ENCODE measurements around the gene DLX3.

The DLX3 gene

DNA sequence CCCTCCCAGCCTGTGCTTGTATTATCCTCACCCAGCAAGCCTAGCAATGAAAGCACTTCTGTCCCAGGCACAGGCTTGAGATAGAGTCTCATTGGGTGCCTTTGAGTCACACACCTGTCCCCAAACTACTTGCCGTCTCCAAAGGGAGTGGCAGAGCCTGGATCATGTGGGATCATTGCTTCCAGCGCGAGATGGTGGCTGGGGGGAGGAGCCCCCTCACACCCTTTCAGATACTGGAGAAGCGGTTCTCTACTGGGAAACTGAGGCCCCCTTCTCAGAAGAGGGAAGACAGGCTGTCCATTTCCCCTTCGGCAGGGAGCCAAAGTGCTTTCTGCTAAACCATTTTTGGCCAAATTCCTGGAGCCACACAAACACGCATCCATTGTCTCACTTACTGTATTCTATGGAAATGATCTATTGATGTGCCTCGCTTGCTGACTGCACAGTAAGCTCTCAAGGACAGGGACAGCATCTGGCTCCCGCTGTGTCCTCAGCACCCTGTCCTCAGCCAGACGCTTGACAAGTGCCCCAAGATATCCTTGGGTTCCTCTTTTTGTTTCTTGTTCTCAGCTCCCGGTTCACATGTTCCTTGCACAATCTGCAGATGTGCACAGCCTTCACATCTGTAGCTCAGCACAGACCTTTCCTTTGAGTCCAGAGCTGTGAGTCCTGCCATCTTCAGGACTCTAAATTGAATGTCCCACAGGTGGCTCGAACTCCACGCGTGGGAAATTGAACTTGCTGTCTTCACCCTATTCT lies 26.0 kb upstream of the DLX3 start:
- H3K4me2 ChIP-seq (ENCODE audit: low read depth, low read length, poor library complexity, severe bottlenecking) = no peak overlapping the region
- H3K27ac ChIP-seq (ENCODE audit: low read depth, low read length) = no peak overlapping the region
- no peak overlapping the region for H3K9ac ChIP-seq (ENCODE audit: low read length)
- no peaks in the 10 kb centered on the region for H4K20me1 ChIP-seq (ENCODE audit: low read depth, low read length)
- H3K4me3 ChIP-seq (ENCODE audit: insufficient read depth, low read length, poor library complexity, severe bottlenecking) = no peak overlapping the region
- no peaks in the 10 kb centered on the region for H3K27me3 ChIP-seq (ENCODE audit: low read length)
- H3K79me2 ChIP-seq (ENCODE audit: insufficient read depth, low read length) = no peaks in the 10 kb centered on the region
- TF ChIP-seq EZH2phosphoT487 (conservative IDR thresholded peaks at IDR 0.05; ENCODE audit: low read length) = no peak
- TF ChIP-seq, protein P1, sequence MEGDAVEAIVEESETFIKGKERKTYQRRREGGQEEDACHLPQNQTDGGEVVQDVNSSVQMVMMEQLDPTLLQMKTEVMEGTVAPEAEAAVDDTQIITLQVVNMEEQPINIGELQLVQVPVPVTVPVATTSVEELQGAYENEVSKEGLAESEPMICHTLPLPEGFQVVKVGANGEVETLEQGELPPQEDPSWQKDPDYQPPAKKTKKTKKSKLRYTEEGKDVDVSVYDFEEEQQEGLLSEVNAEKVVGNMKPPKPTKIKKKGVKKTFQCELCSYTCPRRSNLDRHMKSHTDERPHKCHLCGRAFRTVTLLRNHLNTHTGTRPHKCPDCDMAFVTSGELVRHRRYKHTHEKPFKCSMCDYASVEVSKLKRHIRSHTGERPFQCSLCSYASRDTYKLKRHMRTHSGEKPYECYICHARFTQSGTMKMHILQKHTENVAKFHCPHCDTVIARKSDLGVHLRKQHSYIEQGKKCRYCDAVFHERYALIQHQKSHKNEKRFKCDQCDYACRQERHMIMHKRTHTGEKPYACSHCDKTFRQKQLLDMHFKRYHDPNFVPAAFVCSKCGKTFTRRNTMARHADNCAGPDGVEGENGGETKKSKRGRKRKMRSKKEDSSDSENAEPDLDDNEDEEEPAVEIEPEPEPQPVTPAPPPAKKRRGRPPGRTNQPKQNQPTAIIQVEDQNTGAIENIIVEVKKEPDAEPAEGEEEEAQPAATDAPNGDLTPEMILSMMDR (IDR thresholded peaks at IDR 0.05; ENCODE audit: insufficient read depth, low read length, poor library complexity, severe bottlenecking) = no peak
- no peaks in the 10 kb centered on the region for H3K36me3 ChIP-seq (ENCODE audit: low read length)
- peaks cover 16% of the 10 kb centered on the region; the same call in 1 of the 2 replicates for H3F3A ChIP-seq (ENCODE audit: insufficient read depth)
- H3K9me2 ChIP-seq (replicated peaks; ENCODE audit: insufficient read depth, low read length) = no peaks in the 10 kb centered on the region
- peaks cover 13% of the 10 kb centered on the region; the same call in 1 of the 2 replicates for H3K9me3 ChIP-seq (ENCODE audit: insufficient read depth, low read length)
- no peak overlapping the region for H2AFZ ChIP-seq (ENCODE audit: low read depth, low read length, severe bottlenecking)

DNA sequence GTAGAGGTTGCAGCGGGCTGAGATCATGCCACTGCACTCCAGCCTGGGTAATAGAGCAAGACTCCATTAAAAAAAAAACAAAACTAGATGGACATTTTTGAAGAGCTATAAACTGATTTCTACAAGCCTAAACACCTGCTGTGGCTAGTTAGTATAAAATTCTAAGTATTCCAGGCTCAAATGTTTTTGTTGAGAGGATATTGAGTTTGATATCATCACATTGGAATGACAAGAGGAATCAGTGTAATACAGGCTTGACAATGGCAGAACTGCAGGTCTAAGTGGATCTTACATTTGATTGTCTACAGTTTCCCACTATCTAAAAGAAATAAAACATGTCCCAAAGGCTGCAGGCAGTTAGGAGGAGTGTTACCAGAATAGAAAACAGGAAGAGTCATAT lies 23.9 kb upstream of the DLX3 start:
- Histone ChIP-seq H3K36me3 (ENCODE audit: low read length) (no peaks in the 10 kb centered on the region), H4K20me1 (ENCODE audit: low read depth, low read length) (no peaks in the 10 kb centered on the region), H3K9me2 (replicated peaks; ENCODE audit: insufficient read depth, low read length) (no peaks in the 10 kb centered on the region), H3K4me2 (ENCODE audit: low read depth, low read length, poor library complexity, severe bottlenecking) (no peak overlapping the region), H3K79me2 (ENCODE audit: insufficient read depth, low read length) (no peaks in the 10 kb centered on the region), H3K9me3 (ENCODE audit: insufficient read depth, low read length) (no peaks in the 10 kb centered on the region; the same call in 1 of the 2 replicates), H3K27me3 (ENCODE audit: low read length) (no peaks in the 10 kb centered on the region), H3K27ac (ENCODE audit: low read depth, low read length) (no peak overlapping the region), H3K9ac (ENCODE audit: low read length) (no peak overlapping the region), H2AFZ (ENCODE audit: low read depth, low read length, severe bottlenecking) (no peak overlapping the region), H3K4me3 (ENCODE audit: insufficient read depth, low read length, poor library complexity, severe bottlenecking) (no peak overlapping the region), H3F3A (ENCODE audit: insufficient read depth) (peaks cover 7% of the 10 kb centered on the region; the same call in 1 of the 2 replicates)
- TF ChIP-seq, protein P1 (IDR thresholded peaks at IDR 0.05; ENCODE audit: insufficient read depth, low read length, poor library complexity, severe bottlenecking) = no peak
- no peak for TF ChIP-seq EZH2phosphoT487 (conservative IDR thresholded peaks at IDR 0.05; ENCODE audit: low read length)

DNA sequence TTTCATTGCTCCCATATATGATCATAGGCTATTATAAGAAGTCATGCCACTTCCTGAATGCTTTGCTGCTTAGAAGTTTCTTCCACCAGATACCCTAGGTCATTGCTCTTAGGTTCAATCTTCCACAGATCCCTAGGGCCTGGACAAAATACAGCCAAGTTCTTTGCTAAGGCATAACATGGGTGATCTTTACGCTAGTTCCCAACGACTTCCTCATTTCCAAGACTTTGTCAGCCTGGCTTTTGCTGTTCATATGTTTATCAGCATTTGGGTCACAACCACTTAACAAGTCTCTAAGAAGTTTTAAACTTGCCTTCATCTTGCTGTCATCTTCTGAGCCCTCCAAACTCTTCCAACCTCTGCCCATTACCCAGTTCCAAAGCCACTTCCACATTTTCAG lies 20.1 kb upstream of the DLX3 start:
- H4K20me1 ChIP-seq (ENCODE audit: low read depth, low read length) = no peaks in the 10 kb centered on the region
- no peaks in the 10 kb centered on the region; the same call in 1 of the 2 replicates for H3K9me3 ChIP-seq (ENCODE audit: insufficient read depth, low read length)
- no peaks in the 10 kb centered on the region for H3F3A ChIP-seq (ENCODE audit: insufficient read depth)
- no peaks in the 10 kb centered on the region for H3K36me3 ChIP-seq (ENCODE audit: low read length)
- TF ChIP-seq EZH2phosphoT487 (conservative IDR thresholded peaks at IDR 0.05; ENCODE audit: low read length) = no peak
- TF ChIP-seq, protein P1 (IDR thresholded peaks at IDR 0.05; ENCODE audit: insufficient read depth, low read length, poor library complexity, severe bottlenecking) = no peak
- no peak overlapping the region for H3K27ac ChIP-seq (ENCODE audit: low read depth, low read length)
- H3K79me2 ChIP-seq (ENCODE audit: insufficient read depth, low read length) = no peaks in the 10 kb centered on the region
- no peak overlapping the region for H3K9ac ChIP-seq (ENCODE audit: low read length)
- no peaks in the 10 kb centered on the region for H3K9me2 ChIP-seq (replicated peaks; ENCODE audit: insufficient read depth, low read length)
- no peak overlapping the region for H2AFZ ChIP-seq (ENCODE audit: low read depth, low read length, severe bottlenecking)
- no peak overlapping the region for H3K4me2 ChIP-seq (ENCODE audit: low read depth, low read length, poor library complexity, severe bottlenecking)
- no peak overlapping the region for H3K4me3 ChIP-seq (ENCODE audit: insufficient read depth, low read length, poor library complexity, severe bottlenecking)
- H3K27me3 ChIP-seq (ENCODE audit: low read length) = no peaks in the 10 kb centered on the region

Measured in SU-DHL-6 (cell line).